BLaER1 treated with 17β-estradiol and CSF1 and Interleukin-3, amounts not matched to agents 10 nM and 100 nM (cell line): Measurements from ENCODE around the gene UTP15.

ENCODE experiments used
- H3K27ac ChIP-seq, 11 experiments: shearing (Covaris generic); formaldehyde crosslinking; 2 replicates each; pipeline ENCODE4 v1.8.1; 2022
- H3K27me3 ChIP-seq, 11 experiments: shearing (Covaris generic); formaldehyde crosslinking; 2 replicates each; pipeline ENCODE4 v1.8.1; 2022
- H3K36me3 ChIP-seq, 11 experiments: shearing (Covaris generic); formaldehyde crosslinking; 2 replicates each; pipeline ENCODE4 v1.8.1; 2022
- H3K4me1 ChIP-seq, 10 experiments: shearing (Covaris generic); formaldehyde crosslinking; 2 replicates each; pipeline ENCODE4 v1.8.1; 2022
- H3K4me2 ChIP-seq, 11 experiments: shearing (Covaris generic); formaldehyde crosslinking; 2 replicates each; pipeline ENCODE4 v1.8.1; 2022
- H3K4me3 ChIP-seq, 10 experiments: shearing (Covaris generic); formaldehyde crosslinking; 2 replicates each; pipeline ENCODE4 v1.8.1; 2022
- H3K9ac ChIP-seq, 11 experiments: shearing (Covaris generic); formaldehyde crosslinking; 2 replicates each; pipeline ENCODE4 v1.8.1; 2022
- H3K9me3 ChIP-seq, 11 experiments: shearing (Covaris generic); formaldehyde crosslinking; replicated peaks in 1 of 11; 2 replicates each; pipeline ENCODE4 v1.8.1; 2022
- H4K20me1 ChIP-seq, 11 experiments: shearing (Covaris generic); formaldehyde crosslinking; 2 replicates each; pipeline ENCODE4 v1.8.1; 2022
- Cebpa-rat ChIP-seq, 11 experiments: shearing (Covaris generic); IDR thresholded peaks; 2 replicates each; pipeline ENCODE4 v1.8.1; 2022

UTP15 gene

DNA sequence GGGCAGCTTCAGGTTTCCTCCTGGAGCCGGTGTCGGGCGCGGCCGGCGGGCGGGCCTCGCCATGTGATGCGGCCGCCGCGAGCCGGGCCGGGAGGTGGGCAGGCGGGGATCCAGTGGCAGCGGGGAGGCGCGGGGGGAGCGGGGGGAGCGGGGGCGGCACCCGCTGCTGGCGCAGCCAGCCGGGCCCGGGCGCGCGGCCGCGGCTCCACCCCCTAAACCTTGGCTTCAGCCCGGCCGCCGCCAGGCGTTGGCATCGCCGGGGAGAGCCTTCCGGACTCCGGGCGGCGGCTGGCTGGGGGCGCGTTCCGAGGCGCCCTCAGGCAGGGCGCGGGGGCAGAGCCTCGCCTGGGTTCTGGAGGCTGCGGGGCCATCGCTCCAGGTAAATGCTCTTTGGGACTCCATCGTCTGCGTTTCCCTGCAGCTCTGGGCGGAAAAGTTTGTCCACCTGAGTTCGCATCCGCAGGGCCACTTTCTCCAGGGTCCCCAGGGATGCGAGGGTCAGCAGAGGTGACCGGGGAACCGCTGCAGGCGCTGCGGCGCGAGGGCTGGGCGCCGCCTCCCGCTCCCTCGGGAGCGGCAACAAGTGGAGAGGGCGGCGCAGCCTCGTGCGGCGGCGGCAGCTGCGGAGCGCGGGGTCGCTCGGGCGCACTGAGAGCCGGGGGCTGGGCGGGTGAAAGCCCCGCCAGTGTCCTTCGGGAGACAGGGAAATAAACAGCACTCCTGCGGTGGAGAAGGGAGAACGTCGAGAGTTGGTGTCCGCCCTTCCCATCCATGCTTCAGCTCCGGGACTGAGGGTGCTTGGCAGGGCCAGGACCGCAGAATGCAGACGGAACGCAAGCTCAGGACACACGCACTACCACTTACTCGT is 60.6 kb downstream of the UTP15 start, which contains the start of gene ARHGEF28:
ARHGEF28 (plus strand) TSS at position 253 of the 868 bp plus-strand sequence. CDS start 58,656 bp downstream, outside the sequence.
- Histone ChIP-seq H3K36me3 (no peaks in the 10 kb centered on the region), H3K4me1 (peaks cover 0 to 14% (median 5%) of the 10 kb centered on the region in 10 experiments; a peak in 6 of 20 replicates), H3K27me3 (peaks cover 8 to 17% (median 13%) of the 10 kb centered on the region in 11 experiments; a peak in 17 of 22 replicates), H4K20me1 (no peaks in the 10 kb centered on the region), H3K9ac (peak within 1 kb of the TSS; percentile 62 to 79 (median 72)), H3K9me3 (no peaks in the 10 kb centered on the region), H3K27ac (peak within 1 kb of the TSS in 7 of 11 experiments; percentile 23 to 65 (median 47); a peak in 11 of 22 replicates), H3K4me3 (peak within 1 kb of the TSS; percentile 66 to 80 (median 70)), H3K4me2 (peak within 1 kb of the TSS; percentile 91 to 100 (median 98))
- TF ChIP-seq Cebpa-rat (IDR thresholded peaks at IDR 0.05): no peak

DNA sequence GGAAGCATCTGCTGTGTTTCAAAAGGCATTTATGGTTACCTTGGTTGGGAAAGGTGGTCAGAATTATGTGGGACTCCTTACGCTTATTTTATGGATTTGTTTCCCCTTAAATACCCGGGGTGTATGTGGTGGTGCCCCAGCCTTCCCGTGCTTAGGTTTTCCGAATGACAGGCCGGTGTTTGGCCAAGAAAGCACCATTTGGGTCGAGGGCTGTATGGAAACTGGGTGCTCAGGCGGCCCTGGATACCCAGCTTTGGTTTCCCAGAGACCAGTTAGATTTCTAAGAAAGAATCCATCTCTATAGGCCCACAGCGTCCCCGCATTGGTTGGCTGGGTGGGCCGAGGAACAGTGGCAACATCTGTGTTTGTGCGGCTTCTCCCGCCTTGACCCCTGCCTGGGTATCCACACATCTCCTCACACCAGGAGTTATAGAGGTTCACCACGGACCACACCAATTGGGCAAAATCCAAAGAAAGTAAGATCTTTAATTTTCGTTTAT is 61.3 kb downstream of the UTP15 start:
- H3K4me1 ChIP-seq: peaks cover 0 to 14% (median 5%) of the 10 kb centered on the region in 10 experiments; a peak in 6 of 20 replicates
- no peak for TF ChIP-seq Cebpa-rat (IDR thresholded peaks at IDR 0.05)
- no peaks in the 10 kb centered on the region for H4K20me1 ChIP-seq
- no peak overlapping the region for H3K27ac ChIP-seq
- H3K9ac ChIP-seq: peak overlapping the region in 7 of 11 experiments; percentile 69 to 79 (median 73); a peak in 10 of 22 replicates
- peak overlapping the region; percentile 66 to 80 (median 70); a peak in 19 of 20 replicates for H3K4me3 ChIP-seq
- H3K4me2 ChIP-seq: peak overlapping the region; percentile 91 to 100 (median 98)
- no peaks in the 10 kb centered on the region for H3K36me3 ChIP-seq
- H3K27me3 ChIP-seq: peaks cover 8 to 17% (median 13%) of the 10 kb centered on the region in 11 experiments; a peak in 17 of 22 replicates
- no peaks in the 10 kb centered on the region for H3K9me3 ChIP-seq

DNA sequence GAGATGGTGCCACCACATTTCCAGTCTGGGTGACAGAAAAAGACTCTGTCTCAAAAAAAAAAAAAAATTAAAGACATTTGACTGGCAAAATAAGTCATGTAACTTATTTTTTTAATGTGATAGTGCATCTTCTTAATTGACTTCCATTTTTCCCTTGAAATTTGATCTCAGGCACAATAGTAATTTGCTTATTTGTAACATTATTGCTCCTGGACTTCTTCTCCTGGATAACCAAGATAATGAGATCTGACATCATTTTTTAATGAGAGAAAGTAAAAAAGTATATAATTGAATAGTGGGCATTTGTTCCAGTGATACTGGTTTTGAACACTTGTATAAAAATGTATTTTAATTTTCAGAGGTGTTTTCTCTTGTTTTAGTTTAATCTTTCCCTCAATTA is 63.9 kb downstream of the UTP15 start:
- H4K20me1 ChIP-seq: no peaks in the 10 kb centered on the region
- peaks cover 8 to 17% (median 13%) of the 10 kb centered on the region in 11 experiments; a peak in 17 of 22 replicates for H3K27me3 ChIP-seq
- H3K36me3 ChIP-seq: no peaks in the 10 kb centered on the region
- no peak for TF ChIP-seq Cebpa-rat (IDR thresholded peaks at IDR 0.05)
- H3K9ac ChIP-seq: no peak overlapping the region
- H3K4me3 ChIP-seq: no peak overlapping the region
- peaks cover 0 to 14% (median 5%) of the 10 kb centered on the region in 10 experiments; a peak in 6 of 20 replicates for H3K4me1 ChIP-seq
- no peak overlapping the region for H3K4me2 ChIP-seq
- H3K27ac ChIP-seq: no peak overlapping the region
- no peaks in the 10 kb centered on the region for H3K9me3 ChIP-seq

DNA sequence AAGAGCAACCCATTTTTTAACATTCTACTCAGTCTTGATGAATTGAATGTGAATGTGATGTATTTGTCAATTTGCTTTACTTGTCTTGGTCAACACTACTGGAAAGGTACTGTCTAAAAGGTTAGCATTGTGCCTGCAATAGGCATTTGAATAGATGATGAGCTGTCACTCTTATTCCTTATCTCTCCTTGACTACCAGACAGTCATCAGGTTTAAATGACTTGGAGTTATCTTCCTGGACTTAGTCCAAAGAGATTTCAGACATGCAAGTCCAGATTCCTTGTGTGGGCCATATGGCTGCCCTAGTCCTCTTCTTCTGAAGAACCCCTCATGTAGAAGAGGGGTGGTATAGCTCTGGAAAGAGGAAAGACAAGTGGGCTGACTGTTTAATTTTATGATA is 65.2 kb downstream of the UTP15 start:
- no peaks in the 10 kb centered on the region for H3K9me3 ChIP-seq
- H3K36me3 ChIP-seq: no peaks in the 10 kb centered on the region
- peaks cover 0 to 6% (median 2%) of the 10 kb centered on the region in 10 experiments; a peak in 4 of 20 replicates for H3K4me1 ChIP-seq
- H3K9ac ChIP-seq: no peak overlapping the region
- H3K27ac ChIP-seq: no peak overlapping the region
- H3K4me3 ChIP-seq: no peak overlapping the region
- no peak overlapping the region for H3K4me2 ChIP-seq
- TF ChIP-seq Cebpa-rat (IDR thresholded peaks at IDR 0.05): no peak
- peaks cover 8 to 17% (median 13%) of the 10 kb centered on the region in 11 experiments; a peak in 17 of 22 replicates for H3K27me3 ChIP-seq
- H4K20me1 ChIP-seq: no peaks in the 10 kb centered on the region

DNA sequence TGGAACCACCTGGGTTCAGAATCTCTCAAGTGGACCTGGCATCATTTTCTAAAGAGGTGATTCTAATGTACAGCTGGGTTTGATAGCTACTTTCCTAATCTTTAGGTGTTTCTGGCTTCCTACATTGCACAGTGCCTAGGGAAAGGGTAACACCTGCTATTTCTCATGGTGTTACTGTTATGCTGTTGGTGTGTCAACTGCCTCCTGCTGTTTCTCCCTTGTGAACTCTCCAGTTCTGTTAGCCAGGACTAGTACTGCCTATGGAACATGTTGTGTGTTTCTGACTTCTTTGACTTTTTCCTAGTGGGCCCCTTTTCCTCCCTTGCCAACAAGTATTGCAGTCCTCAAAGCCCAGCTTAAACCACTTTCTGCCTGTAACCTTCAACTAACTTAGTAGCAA is 66.0 kb downstream of the UTP15 start:
- Histone ChIP-seq H3K4me3 (no peak overlapping the region), H3K27ac (no peak overlapping the region), H4K20me1 (no peaks in the 10 kb centered on the region), H3K9ac (no peak overlapping the region), H3K9me3 (no peaks in the 10 kb centered on the region), H3K4me1 (peaks cover 0 to 4% (median under 1%) of the 10 kb centered on the region in 10 experiments; a peak in 4 of 20 replicates), H3K36me3 (no peaks in the 10 kb centered on the region), H3K4me2 (no peak overlapping the region), H3K27me3 (peaks cover 8 to 13% (median 10%) of the 10 kb centered on the region in 11 experiments; a peak in 17 of 22 replicates)
- no peak for TF ChIP-seq Cebpa-rat (IDR thresholded peaks at IDR 0.05)
